GM12874 (cell line): ENCODE results near the gene MTCH1.

Experiments used
- CTCF ChIP-seq: IDR thresholded peaks from 2 replicates; pipeline ENCODE4 v1.5.1; 2011; ENCODE audit warnings: low read depth, mild to moderate bottlenecking, control low read depth, low read length, moderate library complexity; ENCODE audit not compliant: insufficient read depth

MTCH1 gene

GRCh38 chr6:36969240-36969691 lies 16.7 kb downstream of the MTCH1 start:
- TF ChIP-seq CTCF = no peak

GRCh38 chr6:36968266-36968977 lies 17.6 kb downstream of the MTCH1 start:
- TF ChIP-seq CTCF = no peak

- TF ChIP-seq CTCF = no peak
Measured at GRCh38 chr6:36967757-36968156, 18.2 kb downstream of the MTCH1 start.

- TF ChIP-seq CTCF = no peak
Measured at GRCh38 chr6:36967301-36967700, 18.7 kb downstream of the MTCH1 start.

- no peak for TF ChIP-seq CTCF
Measured at GRCh38 chr6:36964908-36965307, 21.1 kb downstream of the MTCH1 start.

- TF ChIP-seq CTCF = no peak
Measured at GRCh38 chr6:36964349-36964748, 21.6 kb downstream of the MTCH1 start.

GRCh38 chr6:36963451-36964290 lies 22.3 kb downstream of the MTCH1 start:
- TF ChIP-seq CTCF = no peak
